HG02885 (cell line): ENCODE data around the gene CSTF1.
"Not testable (repeated sequence)": the region's sequence is repeated elsewhere in the genome, so short reads cannot be mapped to it uniquely, and the experiment has no call there.

Experiments
- ATAC-seq: cut with Tn5 transposase; IDR thresholded peaks from one replicate; pipeline ENCODE4 v1.9.1; 2021; ENCODE audit warnings: mild to moderate bottlenecking; ENCODE audit not compliant: unreplicated experiment, poor library complexity

The CSTF1 gene

GRCh38 chr20:56403465-56403864, 11.0 kb downstream of the CSTF1 start:
- ATAC-seq, result no peak

DNA sequence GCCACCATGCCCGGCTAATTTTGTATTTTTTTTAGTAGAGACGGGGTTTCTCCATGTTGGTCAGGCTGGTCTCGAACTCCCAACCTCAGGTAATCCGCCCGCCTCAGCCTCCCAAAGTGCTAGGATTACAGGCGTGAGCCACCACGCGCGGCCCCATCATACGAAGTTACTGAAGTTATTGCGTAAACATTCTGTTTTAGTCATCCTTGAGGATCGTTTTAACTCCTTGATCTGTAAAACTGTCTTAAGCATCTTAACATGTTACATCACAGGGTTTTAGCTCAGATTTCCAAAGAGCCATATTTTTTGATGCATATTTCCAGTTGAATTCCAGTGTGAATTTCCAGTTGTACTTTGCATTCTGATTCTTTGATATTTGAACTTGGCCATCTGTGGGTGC, 12.9 kb downstream of the CSTF1 start:
- not testable (repeated sequence) for ATAC-seq

- ATAC-seq, result no peak
Observed at GRCh38 chr20:56406910-56407309, 14.5 kb downstream of the CSTF1 start.

DNA sequence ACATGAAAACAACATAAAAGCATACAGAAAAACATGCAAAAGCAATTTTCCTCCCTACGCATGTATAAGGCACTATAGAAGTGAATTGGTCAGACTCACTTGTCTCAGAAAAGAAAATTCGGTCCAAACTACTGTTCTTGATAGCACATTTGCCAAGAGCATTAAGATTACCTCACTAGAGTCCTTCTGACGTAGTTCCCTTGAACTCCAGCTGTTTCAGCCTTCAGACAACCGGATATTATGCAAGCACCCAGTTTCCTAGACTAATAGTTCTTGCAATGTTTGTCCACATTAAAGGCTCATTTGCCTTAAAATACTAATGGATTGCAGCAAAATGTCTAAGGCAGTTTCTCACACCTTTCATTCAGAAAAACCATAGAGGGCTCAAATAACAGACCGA, 17.1 kb downstream of the CSTF1 start:
- ATAC-seq, result no peak

- ATAC-seq, result no peak
Observed at GRCh38 chr20:56409956-56410355, 17.5 kb downstream of the CSTF1 start.

DNA sequence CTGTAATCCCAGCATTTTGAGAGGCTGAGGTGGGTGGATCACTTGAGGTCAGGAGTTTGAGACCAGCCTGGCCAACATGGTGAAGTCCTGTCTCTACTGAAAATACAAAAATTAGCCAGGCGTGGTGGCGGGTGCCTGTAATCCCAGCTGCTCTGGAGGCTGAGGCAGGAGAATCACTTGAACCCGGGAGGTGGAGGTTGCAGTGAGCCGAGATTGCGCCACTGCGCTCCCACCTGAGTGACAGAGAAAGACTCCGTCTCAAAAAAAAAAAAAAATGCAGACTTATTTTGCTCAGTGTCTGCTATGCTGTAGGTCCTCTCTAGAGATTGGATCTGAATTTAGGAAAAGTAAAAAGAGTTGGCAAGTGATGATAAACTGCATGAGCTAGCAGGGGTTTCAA, 18.8 kb downstream of the CSTF1 start:
- ATAC-seq, result not testable (repeated sequence)

DNA sequence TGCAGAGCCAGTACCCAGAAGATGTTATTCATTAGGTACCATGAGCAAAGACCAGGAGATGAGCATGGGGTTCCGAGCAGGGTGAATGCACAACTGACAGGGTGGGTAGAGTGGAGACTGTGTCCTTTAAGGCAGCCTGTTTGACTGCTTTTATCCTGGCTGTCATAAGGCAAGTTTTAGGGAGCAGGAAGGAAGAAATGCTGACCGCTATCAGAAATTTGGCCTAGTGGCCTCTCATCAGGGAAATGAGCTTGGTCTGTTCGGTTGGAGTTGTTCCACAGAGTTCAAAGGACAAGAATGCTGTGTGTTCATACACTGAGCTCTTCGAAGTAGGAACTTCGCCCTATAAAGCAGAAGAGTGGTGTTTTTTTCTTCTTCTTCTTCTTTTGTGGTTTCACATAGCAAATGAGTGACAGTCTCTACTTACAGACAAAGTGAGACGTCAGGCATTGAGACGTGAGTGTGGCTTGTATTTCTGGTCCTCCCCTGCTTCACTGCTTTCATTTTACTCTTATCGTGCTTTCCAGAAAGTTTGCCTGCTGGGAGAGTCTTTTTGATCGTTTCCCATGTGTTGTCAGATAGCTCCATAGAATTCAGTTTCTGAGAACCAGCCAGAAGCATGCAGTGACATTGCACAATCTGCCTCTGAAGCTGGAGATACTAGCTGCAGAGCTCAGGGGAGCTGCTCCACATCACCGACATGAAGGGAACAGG, 19.5 kb downstream of the CSTF1 start, which contains the start of gene CASS4:
Gene CASS4, plus strand, starts transcription at position 502 of the 714 bp plus-strand sequence. Its CDS starts 199 bp downstream, at position 701.
- ATAC-seq, result no peak

DNA sequence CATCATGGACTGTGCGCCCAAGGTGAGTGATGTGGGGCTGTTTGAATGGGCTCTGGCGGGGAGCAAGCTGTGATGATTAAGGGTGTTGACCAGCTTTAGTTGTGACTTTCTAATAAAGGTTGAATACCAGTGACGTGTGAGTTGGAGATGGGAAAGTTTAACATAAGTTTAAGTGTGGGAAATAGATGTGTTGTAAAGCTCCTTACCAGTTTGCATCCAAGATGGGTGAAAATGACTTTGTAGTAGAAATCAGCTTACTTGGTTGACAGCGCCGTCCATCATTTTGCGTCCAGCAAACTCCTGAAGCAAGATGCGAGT, 20.0 kb downstream of the CSTF1 start:
- no peak for ATAC-seq

GRCh38 chr20:56412949-56413348, 20.5 kb downstream of the CSTF1 start:
- no peak for ATAC-seq

DNA sequence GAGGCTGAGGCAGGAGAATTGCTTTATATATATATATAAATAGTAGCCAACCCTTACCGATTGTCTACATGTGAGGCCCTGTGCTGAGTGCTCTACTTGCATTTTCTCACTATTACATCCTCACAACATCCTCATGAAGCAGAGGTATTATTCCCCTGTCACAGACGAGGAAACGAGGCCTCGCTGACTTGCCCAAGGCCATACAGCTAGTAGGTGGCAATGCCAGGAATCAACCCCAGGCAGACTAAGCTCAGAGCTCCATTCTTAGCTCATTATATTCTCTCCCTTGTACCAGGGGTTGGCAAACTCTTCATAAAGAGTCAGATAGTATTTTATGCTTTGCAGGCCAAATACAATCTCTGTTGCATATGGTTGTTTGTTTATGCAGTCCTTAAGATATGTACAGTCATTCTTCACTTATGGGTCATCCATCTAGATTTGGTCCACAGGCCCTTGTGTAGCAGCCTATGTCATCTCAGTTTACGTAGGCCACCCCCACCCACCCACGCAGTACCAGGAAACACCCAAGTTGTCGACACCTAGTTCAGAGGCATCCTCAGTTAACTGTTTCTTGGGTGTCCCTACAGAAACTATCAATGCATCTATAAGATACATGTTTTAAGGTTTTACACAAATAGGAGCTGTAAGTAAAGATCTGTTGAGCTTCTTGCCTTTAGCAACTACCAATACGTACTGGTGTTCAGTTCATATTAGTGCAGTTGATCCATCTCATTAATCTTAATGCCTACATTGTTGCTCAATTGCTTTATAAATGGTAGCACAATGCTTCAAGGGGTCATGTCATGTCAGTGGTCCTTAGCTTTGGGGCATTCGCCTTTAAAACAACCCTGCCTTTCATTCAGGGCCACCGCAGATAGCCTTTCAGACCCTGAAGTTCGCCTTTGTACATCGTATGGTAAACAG, 22.7 kb downstream of the CSTF1 start:
- no peak for ATAC-seq

- ATAC-seq, result no peak
Observed at GRCh38 chr20:56417402-56417801, 25.0 kb downstream of the CSTF1 start.

- no peak for ATAC-seq
Observed at GRCh38 chr20:56417911-56418310, 25.5 kb downstream of the CSTF1 start.

DNA sequence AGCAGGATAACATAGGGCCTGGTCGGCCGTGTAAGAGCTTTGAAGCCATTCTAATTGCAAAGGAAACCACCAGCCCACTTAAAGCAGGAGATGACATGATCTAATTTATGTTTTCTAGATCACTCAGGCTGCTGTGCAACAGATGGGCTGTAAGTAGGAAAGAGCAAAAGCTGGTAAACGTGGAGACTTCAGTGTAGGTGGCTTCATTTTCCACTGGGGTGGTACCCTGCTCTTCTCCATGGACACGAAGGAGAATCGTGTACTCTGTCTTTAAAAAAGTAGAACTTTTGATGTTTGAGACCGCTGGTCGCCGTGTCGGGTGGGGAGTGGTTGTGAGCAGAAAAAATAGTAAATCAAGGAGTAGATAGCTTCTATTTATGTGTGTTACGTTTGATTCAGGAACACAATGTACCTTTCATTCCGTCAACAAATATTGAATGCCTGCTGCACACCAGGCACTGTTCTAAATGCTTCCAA, 26.0 kb downstream of the CSTF1 start:
- no peak for ATAC-seq

GRCh38 chr20:56420028-56420427, 27.6 kb downstream of the CSTF1 start:
- no peak for ATAC-seq

- no peak for ATAC-seq
Observed at GRCh38 chr20:56420940-56421688, 28.7 kb downstream of the CSTF1 start.

DNA sequence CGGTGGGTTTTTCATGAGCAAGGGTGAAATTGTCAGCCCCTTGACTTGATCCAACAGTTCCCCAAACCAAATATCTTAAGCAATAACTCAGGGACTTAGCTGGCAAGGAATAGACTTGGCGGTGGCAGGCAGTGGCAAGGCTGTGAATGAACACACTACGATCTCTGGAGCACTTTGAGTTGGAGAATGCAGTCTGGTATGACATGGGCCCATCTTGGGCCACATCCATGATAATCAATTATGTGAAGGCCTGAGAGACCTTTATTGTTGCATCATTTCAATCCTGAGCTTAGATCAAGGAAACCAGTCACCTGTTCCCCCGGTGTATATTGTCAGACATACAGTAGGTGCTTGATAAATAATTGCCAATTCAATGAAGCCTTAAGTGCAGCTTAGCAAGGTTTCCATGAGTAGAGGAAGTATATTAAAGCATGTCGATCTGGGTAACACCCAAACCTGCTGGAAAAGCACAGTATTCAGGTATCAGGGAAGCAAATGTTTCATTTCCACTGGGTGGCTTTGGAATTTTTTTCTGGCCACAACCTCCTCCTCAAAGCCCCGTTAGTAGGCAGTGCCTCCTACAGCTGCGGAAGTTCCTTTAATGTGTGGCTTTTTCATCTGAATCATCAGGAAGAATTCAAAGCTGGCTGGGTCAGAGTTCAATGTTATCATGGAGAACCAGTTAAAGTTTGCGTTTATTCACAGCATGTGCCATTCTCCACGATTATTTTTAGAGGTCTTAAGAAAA, 29.8 kb downstream of the CSTF1 start:
- no peak for ATAC-seq

DNA sequence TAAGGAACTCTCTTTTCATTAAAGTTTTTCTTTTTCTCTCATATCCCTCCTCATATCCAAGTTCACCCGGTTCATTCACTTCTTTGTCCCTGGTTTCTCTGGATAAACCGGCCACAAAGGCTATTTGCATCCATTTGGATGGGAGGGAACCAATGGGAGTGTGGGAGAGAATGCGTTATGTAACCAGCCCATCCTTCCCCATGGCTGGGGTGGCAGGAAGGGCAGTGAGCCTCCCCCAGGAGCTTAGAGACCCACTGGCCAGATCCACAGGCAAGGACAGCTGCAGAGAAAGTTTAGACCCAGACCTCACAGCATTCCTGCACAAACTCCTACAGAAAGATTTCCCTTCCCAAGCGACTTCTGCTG, 30.4 kb downstream of the CSTF1 start:
- no peak for ATAC-seq

GRCh38 chr20:56423211-56423610, 30.8 kb downstream of the CSTF1 start:
- ATAC-seq, result no peak

GRCh38 chr20:56423886-56424285, 31.4 kb downstream of the CSTF1 start:
- ATAC-seq, result no peak

- ATAC-seq, result no peak
Observed at GRCh38 chr20:56424931-56425330, 32.5 kb downstream of the CSTF1 start.
